HG03139 (cell line): ENCODE measurements around the gene SF3B1.
"Not testable (repeated sequence)": the region's sequence is repeated elsewhere in the genome, so short reads cannot be mapped to it uniquely, and the experiment has no call there.

Experiments
- ATAC-seq: cut with Tn5 transposase; IDR thresholded peaks from one replicate; pipeline ENCODE4 v1.9.1; 2021; ENCODE audit not compliant: unreplicated experiment

Gene SF3B1

GRCh38 chr2:197437380-197437779 lies 2.6 kb upstream of the SF3B1 start:
- no peak for ATAC-seq

GRCh38 chr2:197435598-197436420 lies 981 bp upstream of the SF3B1 start:
- no peak for ATAC-seq

- no peak for ATAC-seq
These were observed 919 bp downstream of the SF3B1 start for GRCh38 chr2:197433780-197434438.

- ATAC-seq = not testable (repeated sequence)
These were observed 2.3 kb downstream of the SF3B1 start for GRCh38 chr2:197432527-197432926.

- no peak for ATAC-seq
These were observed 3.0 kb downstream of the SF3B1 start for GRCh38 chr2:197431858-197432257.

GRCh38 chr2:197427986-197428385 lies 6.8 kb downstream of the SF3B1 start:
- ATAC-seq = no peak

GRCh38 chr2:197426723-197427603 lies 7.9 kb downstream of the SF3B1 start:
- no peak for ATAC-seq

GRCh38 chr2:197425550-197425949 lies 9.3 kb downstream of the SF3B1 start:
- ATAC-seq = no peak

GRCh38 chr2:197423307-197423706 lies 11.5 kb downstream of the SF3B1 start:
- no peak for ATAC-seq

GRCh38 chr2:197419438-197419837 lies 15.4 kb downstream of the SF3B1 start:
- ATAC-seq = no peak

- ATAC-seq = no peak
These were observed 18.6 kb downstream of the SF3B1 start for GRCh38 chr2:197416268-197416667.

GRCh38 chr2:197414515-197414914 lies 20.3 kb downstream of the SF3B1 start:
- no peak for ATAC-seq

- no peak for ATAC-seq
These were observed 20.8 kb downstream of the SF3B1 start for GRCh38 chr2:197414039-197414438.

GRCh38 chr2:197405582-197405981 lies 29.2 kb downstream of the SF3B1 start:
- no peak for ATAC-seq

- no peak for ATAC-seq
These were observed 34.8 kb downstream of the SF3B1 start for GRCh38 chr2:197399887-197400540.

- ATAC-seq = no peak
These were observed 35.9 kb downstream of the SF3B1 start for GRCh38 chr2:197398913-197399312.

- ATAC-seq = no peak
These were observed 43.6 kb downstream of the SF3B1 start for GRCh38 chr2:197391220-197391717.

GRCh38 chr2:197388866-197389587 lies 45.8 kb downstream of the SF3B1 start:
- ATAC-seq = no peak

- ATAC-seq = no peak
These were observed 47.6 kb downstream of the SF3B1 start for GRCh38 chr2:197387179-197387578.

GRCh38 chr2:197386242-197386641 lies 48.6 kb downstream of the SF3B1 start:
- no peak for ATAC-seq
